ENCODE measurements around the gene CA5A. TPM values are rescaled to one million over a fixed set of nuclear protein-coding genes. Genes with fewer than 3 reads are reported as not detected.
"Not testable (repeated sequence)": the region's sequence is repeated elsewhere in the genome, so short reads cannot be mapped to it uniquely, and the experiment has no call there.

Gene CA5A
- total RNA-seq, 1 donor from 2014 or later = not detected

DNA sequence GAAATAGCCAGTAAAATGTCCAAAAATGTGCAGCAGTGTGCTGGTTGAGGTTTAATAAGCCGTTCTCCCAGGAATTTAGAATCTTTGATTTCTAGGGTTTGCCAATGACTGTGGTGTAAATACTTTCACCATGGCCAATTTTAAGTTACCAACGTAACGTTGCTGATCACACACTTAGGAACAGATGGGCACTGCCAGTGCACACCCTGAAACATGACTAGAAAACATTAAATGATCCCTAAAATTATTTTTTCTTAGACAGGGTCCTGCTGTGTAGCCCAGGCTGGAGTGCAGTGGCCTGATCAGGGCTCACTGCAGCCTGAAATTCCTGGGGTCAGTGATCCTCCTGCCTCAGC, 3.2 kb downstream of the CA5A start:
- TF ChIP-seq, protein P1, sequence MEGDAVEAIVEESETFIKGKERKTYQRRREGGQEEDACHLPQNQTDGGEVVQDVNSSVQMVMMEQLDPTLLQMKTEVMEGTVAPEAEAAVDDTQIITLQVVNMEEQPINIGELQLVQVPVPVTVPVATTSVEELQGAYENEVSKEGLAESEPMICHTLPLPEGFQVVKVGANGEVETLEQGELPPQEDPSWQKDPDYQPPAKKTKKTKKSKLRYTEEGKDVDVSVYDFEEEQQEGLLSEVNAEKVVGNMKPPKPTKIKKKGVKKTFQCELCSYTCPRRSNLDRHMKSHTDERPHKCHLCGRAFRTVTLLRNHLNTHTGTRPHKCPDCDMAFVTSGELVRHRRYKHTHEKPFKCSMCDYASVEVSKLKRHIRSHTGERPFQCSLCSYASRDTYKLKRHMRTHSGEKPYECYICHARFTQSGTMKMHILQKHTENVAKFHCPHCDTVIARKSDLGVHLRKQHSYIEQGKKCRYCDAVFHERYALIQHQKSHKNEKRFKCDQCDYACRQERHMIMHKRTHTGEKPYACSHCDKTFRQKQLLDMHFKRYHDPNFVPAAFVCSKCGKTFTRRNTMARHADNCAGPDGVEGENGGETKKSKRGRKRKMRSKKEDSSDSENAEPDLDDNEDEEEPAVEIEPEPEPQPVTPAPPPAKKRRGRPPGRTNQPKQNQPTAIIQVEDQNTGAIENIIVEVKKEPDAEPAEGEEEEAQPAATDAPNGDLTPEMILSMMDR (IDR thresholded peaks at IDR 0.05) = no peak
- no peak overlapping the region for H3K27ac ChIP-seq

DNA sequence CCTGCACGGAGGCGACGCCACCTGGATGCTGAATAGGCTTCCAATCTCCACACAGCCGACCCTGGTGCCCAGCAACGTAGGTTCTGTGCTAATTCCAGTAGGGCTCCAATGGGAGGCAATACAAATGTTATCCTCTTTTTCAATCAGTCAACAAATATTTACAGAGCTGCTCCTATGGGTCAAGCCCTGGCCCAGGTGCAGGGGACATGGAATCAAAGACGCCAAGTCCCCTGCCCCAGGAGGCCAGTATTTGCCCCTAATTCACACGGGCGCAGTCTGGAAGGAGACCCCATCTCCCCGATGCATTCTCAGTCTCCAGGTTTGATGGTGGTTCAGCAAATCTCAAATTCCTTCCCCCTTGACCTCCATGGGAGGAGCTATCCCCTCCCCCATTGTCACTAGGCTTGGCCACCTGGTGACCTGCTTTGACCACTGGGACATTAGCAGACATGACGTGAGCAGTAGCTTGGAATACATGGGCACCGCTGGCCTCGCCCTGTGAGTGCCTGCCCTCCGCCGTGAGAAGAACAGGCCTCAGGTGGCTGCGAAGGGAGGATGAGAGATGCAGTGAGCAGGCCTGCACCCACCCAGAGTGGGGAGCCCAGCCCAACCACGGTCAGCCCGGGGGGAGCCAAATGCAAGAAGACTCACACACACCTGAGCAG, 3.7 kb downstream of the CA5A start:
- H3K27me3 ChIP-seq; H3K4me1 ChIP-seq; H3K27ac ChIP-seq; DNase-seq (ENCODE audit: low spot score in 2 of 2); H3K9me3 ChIP-seq; intact Hi-C loops (cut with DNase I); H3K36me3 ChIP-seq; H3K4me3 ChIP-seq: not testable (repeated sequence)

More for the DNA sequence above, 3.2 kb downstream of the CA5A start:
- no peak for DNase-seq (ENCODE audit: low spot score in 2 of 2)
- Histone ChIP-seq H3K36me3 (no peaks in the 10 kb centered on the region), H3K4me3 (no peak overlapping the region), H3K4me1 (no peaks in the 10 kb centered on the region), H3K27me3 (no peaks in the 10 kb centered on the region), H3K9me3 (no peaks in the 10 kb centered on the region)
- intact Hi-C loops (cut with DNase I) = no loop called here

DNA sequence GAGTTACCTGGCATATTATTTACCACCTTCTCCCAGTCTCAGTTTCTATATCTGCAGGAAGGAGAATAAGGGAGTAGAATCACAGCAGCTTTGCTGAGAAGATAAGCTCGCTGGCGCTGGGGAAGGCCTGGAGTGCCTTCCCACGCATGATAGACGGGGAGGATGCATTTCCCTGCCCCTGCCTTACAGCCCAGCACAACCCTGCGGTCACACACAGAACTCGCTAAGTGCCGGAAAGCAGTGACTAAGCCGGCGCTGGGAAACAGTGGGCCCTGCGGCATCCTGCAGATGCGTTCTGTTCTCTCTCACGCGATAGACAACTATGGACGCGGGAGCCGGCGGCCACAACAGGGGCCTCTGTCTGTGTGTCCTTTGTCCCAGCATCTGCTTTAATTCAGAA, 4.8 kb downstream of the CA5A start:
- no peaks in the 10 kb centered on the region for H3K9me3 ChIP-seq
- no peaks in the 10 kb centered on the region for H3K27me3 ChIP-seq
- intact Hi-C loops (cut with DNase I) = no loop called here
- no peak for DNase-seq (ENCODE audit: low spot score in 2 of 2)
- TF ChIP-seq, protein P1 (IDR thresholded peaks at IDR 0.05) = no peak
- H3K4me3 ChIP-seq = no peak overlapping the region
- H3K4me1 ChIP-seq = no peaks in the 10 kb centered on the region
- no peaks in the 10 kb centered on the region for H3K36me3 ChIP-seq
- no peak overlapping the region for H3K27ac ChIP-seq

DNA sequence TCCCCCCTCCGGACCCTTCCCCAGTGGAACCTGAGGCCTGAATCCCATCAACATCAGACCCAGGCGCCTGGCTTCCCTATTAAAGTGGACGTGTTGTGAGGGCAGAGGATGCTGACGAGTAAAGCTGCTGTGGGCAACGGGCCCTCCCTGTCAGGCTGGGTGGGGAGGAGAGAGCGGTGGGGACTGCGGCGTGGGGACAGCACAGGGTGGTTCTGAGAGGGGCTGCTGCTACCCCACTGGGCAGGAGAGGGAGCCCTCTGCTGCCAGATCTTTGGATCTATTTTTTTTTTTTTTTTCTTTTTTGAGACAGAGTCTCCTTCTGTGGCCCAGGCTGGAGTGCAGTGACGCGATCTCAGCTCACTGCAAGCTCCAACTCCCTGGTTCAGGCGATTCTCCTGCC, 5.9 kb downstream of the CA5A start:
- Histone ChIP-seq H3K9me3 (no peaks in the 10 kb centered on the region), H3K27ac (no peak overlapping the region), H3K36me3 (no peaks in the 10 kb centered on the region), H3K27me3 (no peaks in the 10 kb centered on the region), H3K4me3 (no peak overlapping the region), H3K4me1 (no peaks in the 10 kb centered on the region)
- TF ChIP-seq, protein P1 (IDR thresholded peaks at IDR 0.05) = peak in 1 of 3 experiments; percentile 7
- no peak for DNase-seq (ENCODE audit: low spot score in 2 of 2)
- intact Hi-C loops (cut with DNase I) = no loop called here

DNA sequence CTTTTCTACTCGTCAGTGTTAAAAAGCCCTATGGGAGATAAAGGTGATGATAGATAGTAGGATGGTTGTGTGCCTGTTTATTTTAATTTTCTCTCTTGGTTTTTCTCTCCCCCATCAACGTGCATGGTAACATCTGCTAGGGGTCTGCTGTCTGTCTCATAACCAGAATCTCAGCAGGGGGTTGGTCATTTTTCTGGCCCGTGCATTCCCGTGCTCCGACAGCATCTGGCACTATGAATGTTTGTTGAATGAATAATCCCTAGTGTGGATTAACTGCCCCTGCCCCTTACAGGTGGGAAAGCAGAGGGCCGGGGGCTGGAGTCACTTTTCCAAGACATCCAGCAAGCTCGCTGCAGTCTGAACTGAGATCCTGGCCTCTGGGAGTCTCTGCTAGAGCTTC, 6.3 kb downstream of the CA5A start:
- Histone ChIP-seq H3K27ac (no peak overlapping the region), H3K27me3 (no peaks in the 10 kb centered on the region), H3K4me1 (no peaks in the 10 kb centered on the region), H3K4me3 (no peak overlapping the region), H3K9me3 (no peaks in the 10 kb centered on the region), H3K36me3 (no peaks in the 10 kb centered on the region)
- no peak for DNase-seq (ENCODE audit: low spot score in 2 of 2)
- intact Hi-C loops (cut with DNase I) = no loop called here
- TF ChIP-seq, protein P1 (IDR thresholded peaks at IDR 0.05) = no peak

DNA sequence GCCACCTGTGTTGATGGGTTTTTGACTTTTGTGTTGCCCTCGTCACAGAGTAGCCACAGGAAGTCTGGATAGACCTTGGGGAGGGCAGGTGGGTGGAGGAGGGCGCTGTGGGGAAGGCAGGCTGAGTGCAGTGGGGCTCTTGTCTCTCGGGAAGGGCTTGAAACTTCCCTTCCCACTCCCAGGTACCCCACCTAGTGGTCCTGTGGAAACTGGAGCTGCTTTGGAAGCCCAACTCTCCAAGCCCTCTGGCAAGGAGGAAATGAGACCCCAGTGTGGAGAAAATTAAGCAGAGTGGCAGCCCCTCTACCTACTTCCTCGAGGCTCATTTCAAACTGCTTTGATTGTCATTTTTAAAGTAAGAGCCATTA, 9.2 kb downstream of the CA5A start:
- DNase-seq (ENCODE audit: low spot score in 2 of 2) = no peak
- Histone ChIP-seq H3K4me3 (no peak overlapping the region), H3K9me3 (no peaks in the 10 kb centered on the region), H3K27me3 (no peaks in the 10 kb centered on the region), H3K36me3 (no peaks in the 10 kb centered on the region), H3K27ac (no peak overlapping the region), H3K4me1 (peaks cover 0 to 3% of the 10 kb centered on the region in 2 donors)
- intact Hi-C loops (cut with DNase I) = no loop called here
- TF ChIP-seq, protein P1 (IDR thresholded peaks at IDR 0.05) = no peak
